Epidermal melanocyte (primary cell): ENCODE results near the gene FZR1.
"Not testable (repeated sequence)": the region's sequence is repeated elsewhere in the genome, so short reads cannot be mapped to it uniquely, and the experiment has no call there.

ENCODE experiments used
- DNase-seq: peaks from one replicate; pipeline ENCODE4 v3.0.0; 2011; ENCODE audit warnings: low spot score; ENCODE audit not compliant: insufficient read length

Gene FZR1

GRCh38 chr19:3528539-3529211 is 22.6 kb downstream of the FZR1 start:
- no peak for DNase-seq

GRCh38 chr19:3529299-3529698 is 23.2 kb downstream of the FZR1 start:
- not testable (repeated sequence) for DNase-seq

- DNase-seq, result no peak
These were observed 24.3 kb downstream of the FZR1 start for GRCh38 chr19:3530389-3530788.

GRCh38 chr19:3531716-3532115 is 25.6 kb downstream of the FZR1 start:
- no peak for DNase-seq

GRCh38 chr19:3532154-3532786 is 26.2 kb downstream of the FZR1 start:
- DNase-seq, result no peak

- DNase-seq, result no peak
These were observed 26.9 kb downstream of the FZR1 start for GRCh38 chr19:3533033-3533432.

- DNase-seq, result no peak
These were observed 27.6 kb downstream of the FZR1 start for GRCh38 chr19:3533563-3534216.

GRCh38 chr19:3534375-3535234 is 28.5 kb downstream of the FZR1 start:
- DNase-seq, result no peak

- no peak for DNase-seq
These were observed 29.1 kb downstream of the FZR1 start for GRCh38 chr19:3535235-3535535.

- no peak for DNase-seq
These were observed 29.5 kb downstream of the FZR1 start for GRCh38 chr19:3535563-3535965.

GRCh38 chr19:3535981-3536380 is 29.9 kb downstream of the FZR1 start:
- DNase-seq, result no peak

GRCh38 chr19:3536429-3537100 is 30.5 kb downstream of the FZR1 start:
- peak; percentile 95 for DNase-seq

- no peak for DNase-seq
These were observed 31.0 kb downstream of the FZR1 start for GRCh38 chr19:3537101-3537437.

GRCh38 chr19:3537438-3538240 is 31.5 kb downstream of the FZR1 start:
- no peak for DNase-seq

- no peak for DNase-seq
These were observed 32.3 kb downstream of the FZR1 start for GRCh38 chr19:3538258-3538929.

- no peak for DNase-seq
These were observed 33.0 kb downstream of the FZR1 start, which contains the start of gene TEKTIP1 for GRCh38 chr19:3538965-3539755. Gene TEKTIP1, plus strand, starts transcription at chr19:3539174. Its CDS starts 4 bp downstream, at chr19:3539178.

GRCh38 chr19:3539756-3540118 is 33.6 kb downstream of the FZR1 start:
- no peak for DNase-seq

- DNase-seq, result no peak
These were observed 37.3 kb downstream of the FZR1 start for GRCh38 chr19:3543150-3544057.
